ENCODE results near the gene NELL1.

Gene NELL1

GRCh38 chr11:21564095-21564494 lies 894.7 kb downstream of the NELL1 start:
- Histone ChIP-seq H3K4me1 (ENCODE audit: control insufficient read depth, insufficient read depth, low read depth, low read length) (no peaks in the 10 kb centered on the region), H3K36me3 (ENCODE audit: control insufficient read depth in 1 of 2, insufficient read depth in 2 of 2, low read depth in 1 of 2, low read length in 2 of 2) (no peaks in the 10 kb centered on the region), H3K27ac (ENCODE audit: low read length, poor library complexity, severe bottlenecking) (no peak overlapping the region), H3K4ac (ENCODE audit: low read depth in 1 of 2, low read length in 2 of 2) (no peak overlapping the region), H3K18ac (ENCODE audit: low read depth in 1 of 2, low read length in 2 of 2) (no peak overlapping the region), H2BK15ac (ENCODE audit: low read depth, poor library complexity, severe bottlenecking) (no peak overlapping the region), H3K9me3 (ENCODE audit: control insufficient read depth, low read length) (no peaks in the 10 kb centered on the region), H3K79me1 (replicated peaks; ENCODE audit: low read length, poor library complexity, severe bottlenecking) (no peaks in the 10 kb centered on the region), H3K9ac (ENCODE audit: low read length) (no peak overlapping the region), H2BK5ac (ENCODE audit: low read depth, low read length, poor library complexity, severe bottlenecking) (no peak overlapping the region), H4K91ac (ENCODE audit: low read length) (no peak overlapping the region), H2BK12ac (ENCODE audit: low read length in 2 of 2) (no peak overlapping the region), H2AFZ (ENCODE audit: low read depth, low read length) (no peak overlapping the region), H3K14ac (ENCODE audit: low read length in 2 of 2) (no peak overlapping the region), H3K4me3 (ENCODE audit: insufficient read depth in 1 of 2, low read depth in 1 of 2, low read length in 2 of 2) (no peak overlapping the region), H2BK120ac (ENCODE audit: low read depth, low read length) (no peak overlapping the region), H3K23ac (ENCODE audit: low read length in 2 of 2) (no peak overlapping the region), H2AK5ac (ENCODE audit: low read length, severe bottlenecking) (no peak overlapping the region), H4K8ac (ENCODE audit: low read length) (no peak overlapping the region), H3K27me3 (ENCODE audit: control insufficient read depth in 1 of 2, insufficient read depth in 1 of 2, low read length in 2 of 2) (peaks cover 0 to 3% of the 10 kb centered on the region in 2 experiments), H3K4me2 (ENCODE audit: low read length, poor library complexity, severe bottlenecking) (no peak overlapping the region)
- no peak for DNase-seq
- WGBS, result 33% methylated on average over 2 of the region's 2 CpGs

GRCh38 chr11:21564833-21565682 lies 895.7 kb downstream of the NELL1 start:
- Histone ChIP-seq H3K23ac (ENCODE audit: low read length in 2 of 2) (no peak overlapping the region), H4K91ac (ENCODE audit: low read length) (no peak overlapping the region), H3K27me3 (ENCODE audit: control insufficient read depth in 1 of 2, insufficient read depth in 1 of 2, low read length in 2 of 2) (peaks cover 0 to 3% of the 10 kb centered on the region in 2 experiments), H3K27ac (ENCODE audit: low read length, poor library complexity, severe bottlenecking) (no peak overlapping the region), H3K4me1 (ENCODE audit: control insufficient read depth, insufficient read depth, low read depth, low read length) (no peaks in the 10 kb centered on the region), H2BK12ac (ENCODE audit: low read length in 2 of 2) (no peak overlapping the region), H3K4ac (ENCODE audit: low read depth in 1 of 2, low read length in 2 of 2) (no peak overlapping the region), H3K79me1 (replicated peaks; ENCODE audit: low read length, poor library complexity, severe bottlenecking) (no peaks in the 10 kb centered on the region), H3K14ac (ENCODE audit: low read length in 2 of 2) (no peak overlapping the region), H3K4me3 (ENCODE audit: insufficient read depth in 1 of 2, low read depth in 1 of 2, low read length in 2 of 2) (no peak overlapping the region), H3K36me3 (ENCODE audit: control insufficient read depth in 1 of 2, insufficient read depth in 2 of 2, low read depth in 1 of 2, low read length in 2 of 2) (no peaks in the 10 kb centered on the region), H3K9me3 (ENCODE audit: control insufficient read depth, low read length) (no peaks in the 10 kb centered on the region), H4K8ac (ENCODE audit: low read length) (no peak overlapping the region), H2BK15ac (ENCODE audit: low read depth, poor library complexity, severe bottlenecking) (no peak overlapping the region), H2BK120ac (ENCODE audit: low read depth, low read length) (no peak overlapping the region), H2AK5ac (ENCODE audit: low read length, severe bottlenecking) (no peak overlapping the region), H3K9ac (ENCODE audit: low read length) (no peak overlapping the region), H2BK5ac (ENCODE audit: low read depth, low read length, poor library complexity, severe bottlenecking) (no peak overlapping the region), H3K4me2 (ENCODE audit: low read length, poor library complexity, severe bottlenecking) (no peak overlapping the region), H2AFZ (ENCODE audit: low read depth, low read length) (no peak overlapping the region), H3K18ac (ENCODE audit: low read depth in 1 of 2, low read length in 2 of 2) (no peak overlapping the region)
- no peak for DNase-seq
- WGBS, result 78% methylated on average over 4 of the region's 4 CpGs

DNA sequence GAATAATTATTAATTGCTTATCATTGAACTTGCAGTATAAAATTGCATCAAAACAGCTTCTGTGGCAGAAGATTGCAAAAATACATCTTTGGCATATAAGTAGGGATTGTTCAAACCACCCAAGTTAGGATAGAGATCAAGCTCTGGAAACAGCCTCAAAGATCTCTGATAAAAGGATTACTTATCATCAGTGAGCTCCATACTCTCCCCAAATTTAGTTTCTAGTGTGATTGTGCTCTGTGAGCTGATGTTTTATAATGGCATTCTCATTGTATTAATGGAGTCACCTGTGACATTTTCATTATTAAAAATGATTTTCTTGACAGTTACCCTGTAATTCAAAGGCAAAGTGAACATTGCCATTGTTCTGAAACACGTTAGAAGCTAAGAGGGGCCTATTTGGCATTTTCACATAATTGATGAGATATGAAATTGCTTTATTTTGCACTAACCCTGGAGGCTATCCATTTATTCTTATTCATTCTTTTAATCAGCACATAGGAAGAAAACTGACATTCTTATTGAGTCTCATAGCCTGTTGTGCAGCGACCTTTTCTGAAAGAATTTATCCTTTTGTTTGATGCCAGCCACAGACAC lies 897.2 kb downstream of the NELL1 start:
- H2BK120ac ChIP-seq (ENCODE audit: low read depth, low read length), result no peak overlapping the region
- no peaks in the 10 kb centered on the region for H3K9me3 ChIP-seq (ENCODE audit: control insufficient read depth, low read length)
- no peak overlapping the region for H3K14ac ChIP-seq (ENCODE audit: low read length in 2 of 2)
- H3K4me3 ChIP-seq (ENCODE audit: insufficient read depth in 1 of 2, low read depth in 1 of 2, low read length in 2 of 2), result no peak overlapping the region
- no peaks in the 10 kb centered on the region for H3K4me1 ChIP-seq (ENCODE audit: control insufficient read depth, insufficient read depth, low read depth, low read length)
- peaks cover 0 to 3% of the 10 kb centered on the region in 2 experiments for H3K27me3 ChIP-seq (ENCODE audit: control insufficient read depth in 1 of 2, insufficient read depth in 1 of 2, low read length in 2 of 2)
- H2BK12ac ChIP-seq (ENCODE audit: low read length in 2 of 2), result no peak overlapping the region
- no peak overlapping the region for H3K9ac ChIP-seq (ENCODE audit: low read length)
- DNase-seq, result no peak
- H3K18ac ChIP-seq (ENCODE audit: low read depth in 1 of 2, low read length in 2 of 2), result no peak overlapping the region
- no peaks in the 10 kb centered on the region for H3K36me3 ChIP-seq (ENCODE audit: control insufficient read depth in 1 of 2, insufficient read depth in 2 of 2, low read depth in 1 of 2, low read length in 2 of 2)
- no peak overlapping the region for H3K23ac ChIP-seq (ENCODE audit: low read length in 2 of 2)
- H3K4me2 ChIP-seq (ENCODE audit: low read length, poor library complexity, severe bottlenecking), result no peak overlapping the region
- H2AK5ac ChIP-seq (ENCODE audit: low read length, severe bottlenecking), result no peak overlapping the region
- 50% methylated on average over 1 of the region's 2 CpGs for WGBS
- no peak overlapping the region for H4K91ac ChIP-seq (ENCODE audit: low read length)
- no peak overlapping the region for H2AFZ ChIP-seq (ENCODE audit: low read depth, low read length)
- no peak overlapping the region for H3K27ac ChIP-seq (ENCODE audit: low read length, poor library complexity, severe bottlenecking)
- H2BK5ac ChIP-seq (ENCODE audit: low read depth, low read length, poor library complexity, severe bottlenecking), result no peak overlapping the region
- no peaks in the 10 kb centered on the region for H3K79me1 ChIP-seq (replicated peaks; ENCODE audit: low read length, poor library complexity, severe bottlenecking)
- no peak overlapping the region for H4K8ac ChIP-seq (ENCODE audit: low read length)
- no peak overlapping the region for H3K4ac ChIP-seq (ENCODE audit: low read depth in 1 of 2, low read length in 2 of 2)
- H2BK15ac ChIP-seq (ENCODE audit: low read depth, poor library complexity, severe bottlenecking), result no peak overlapping the region

- H4K91ac ChIP-seq (ENCODE audit: low read length), result no peak overlapping the region
- H3K4me1 ChIP-seq (ENCODE audit: control insufficient read depth, insufficient read depth, low read depth, low read length), result no peaks in the 10 kb centered on the region
- 50% methylated on average over 1 of the region's 3 CpGs for WGBS
- H3K23ac ChIP-seq (ENCODE audit: low read length in 2 of 2), result no peak overlapping the region
- H3K18ac ChIP-seq (ENCODE audit: low read depth in 1 of 2, low read length in 2 of 2), result no peak overlapping the region
- no peak for DNase-seq
- no peak overlapping the region for H3K9ac ChIP-seq (ENCODE audit: low read length)
- no peak overlapping the region for H2BK120ac ChIP-seq (ENCODE audit: low read depth, low read length)
- no peak overlapping the region for H2BK12ac ChIP-seq (ENCODE audit: low read length in 2 of 2)
- H3K4me3 ChIP-seq (ENCODE audit: insufficient read depth in 1 of 2, low read depth in 1 of 2, low read length in 2 of 2), result no peak overlapping the region
- no peak overlapping the region for H2AK5ac ChIP-seq (ENCODE audit: low read length, severe bottlenecking)
- H3K27me3 ChIP-seq (ENCODE audit: control insufficient read depth in 1 of 2, insufficient read depth in 1 of 2, low read length in 2 of 2), result peaks cover 0 to 3% of the 10 kb centered on the region in 2 experiments
- H2BK5ac ChIP-seq (ENCODE audit: low read depth, low read length, poor library complexity, severe bottlenecking), result no peak overlapping the region
- H3K36me3 ChIP-seq (ENCODE audit: control insufficient read depth in 1 of 2, insufficient read depth in 2 of 2, low read depth in 1 of 2, low read length in 2 of 2), result no peaks in the 10 kb centered on the region
- H2AFZ ChIP-seq (ENCODE audit: low read depth, low read length), result no peak overlapping the region
- no peak overlapping the region for H3K14ac ChIP-seq (ENCODE audit: low read length in 2 of 2)
- no peak overlapping the region for H3K27ac ChIP-seq (ENCODE audit: low read length, poor library complexity, severe bottlenecking)
- H2BK15ac ChIP-seq (ENCODE audit: low read depth, poor library complexity, severe bottlenecking), result no peak overlapping the region
- no peaks in the 10 kb centered on the region for H3K9me3 ChIP-seq (ENCODE audit: control insufficient read depth, low read length)
- H4K8ac ChIP-seq (ENCODE audit: low read length), result no peak overlapping the region
- H3K4ac ChIP-seq (ENCODE audit: low read depth in 1 of 2, low read length in 2 of 2), result no peak overlapping the region
- H3K79me1 ChIP-seq (replicated peaks; ENCODE audit: low read length, poor library complexity, severe bottlenecking), result no peaks in the 10 kb centered on the region
- H3K4me2 ChIP-seq (ENCODE audit: low read length, poor library complexity, severe bottlenecking), result no peak overlapping the region
Measured at GRCh38 chr11:21567645-21568290, 898.4 kb downstream of the NELL1 start.

Data from mesenchymal stem cell (in vitro differentiated cells and primary cell).